Skin of body (tissue), 3 donors: ENCODE results near the gene PFKM. TPM values are rescaled to one million over a fixed set of nuclear protein-coding genes. Genes with fewer than 3 reads are reported as not detected.

ENCODE experiments used
- DNase-seq: peaks from one replicate; lab custom pipeline; 2025; lab: John Stamatoyannopoulos, UW
- small RNA-seq: library from RNA; depleted of rRNA; stranded (forward); fragments of <200 nt; gene quantifications from one replicate; pipeline ENCODE3, GENCODE V24; 2014; ENCODE audit warnings: low replicate concordance
- total RNA-seq: library from RNA; depleted of rRNA; stranded (reverse); fragments of >200 nt; gene quantifications from one replicate; pipeline ENCODE4 v1.2.3, GENCODE V29; 2014

Gene PFKM
- total RNA-seq, 1 donor from 2014 or later: 54.3 TPM

- peak; percentile 41 for DNase-seq
These were observed 66.2 kb downstream of the PFKM start for GRCh38 chr12:48185181-48185919.

GRCh38 chr12:48187916-48188695 lies 68.9 kb downstream of the PFKM start:
- no peak for DNase-seq

- DNase-seq: peak; percentile 68
These were observed 70.4 kb downstream of the PFKM start for GRCh38 chr12:48189331-48190125.

GRCh38 chr12:48191096-48191495 lies 71.9 kb downstream of the PFKM start:
- no peak for DNase-seq

GRCh38 chr12:48192861-48193260 lies 73.7 kb downstream of the PFKM start:
- DNase-seq: no peak

GRCh38 chr12:48193623-48194022 lies 74.5 kb downstream of the PFKM start:
- no peak for DNase-seq

GRCh38 chr12:48194799-48195201 lies 75.6 kb downstream of the PFKM start:
- peak; percentile 61 for DNase-seq

Small RNAs within 50 kb of the gene (small RNA-seq; reads per million reads assigned to genes)
- gene MIR6505: not detected
- not detected for gene RNU6-1203P

Other genes starting within 250 kb of the PFKM start
- 12.2 TPM for gene VDR, start 214.4 kb upstream of the PFKM start, total RNA-seq
- gene TMEM106C, start 155.8 kb upstream of the PFKM start, total RNA-seq: 45.2 TPM
- gene COL2A1, start 114.9 kb upstream of the PFKM start, total RNA-seq: 1.6 TPM
- gene SENP1, start 13.3 kb upstream of the PFKM start, total RNA-seq: 24.0 TPM
- 22.1 TPM for gene ASB8, start 38.2 kb downstream of the PFKM start, total RNA-seq
- gene CCDC184, start 64.3 kb downstream of the PFKM start, total RNA-seq: 0.30 TPM
- not detected for gene OR10AD1, start 83.9 kb downstream of the PFKM start, total RNA-seq
- 14.3 TPM for gene ZNF641, start 231.6 kb downstream of the PFKM start, total RNA-seq